ENCODE results near the gene EDIL3.

The EDIL3 gene

GRCh38 chr5:84255315-84255714 lies 129.4 kb downstream of the EDIL3 start:
- no peak for DNase-seq

- no peak for DNase-seq
Measured at GRCh38 chr5:84253946-84254345, 130.7 kb downstream of the EDIL3 start.

GRCh38 chr5:84251503-84251902 lies 133.2 kb downstream of the EDIL3 start:
- DNase-seq: no peak

- DNase-seq: no peak
Measured at GRCh38 chr5:84249918-84250630, 134.6 kb downstream of the EDIL3 start.

- no peak for DNase-seq
Measured at GRCh38 chr5:84248013-84248412, 136.7 kb downstream of the EDIL3 start.

- no peak for DNase-seq
Measured at GRCh38 chr5:84242286-84242685, 142.4 kb downstream of the EDIL3 start.

- DNase-seq: no peak
Measured at GRCh38 chr5:84239494-84239893, 145.2 kb downstream of the EDIL3 start.

GRCh38 chr5:84237126-84237525 lies 147.6 kb downstream of the EDIL3 start:
- no peak for DNase-seq

GRCh38 chr5:84231433-84231832 lies 153.2 kb downstream of the EDIL3 start:
- DNase-seq: no peak

GRCh38 chr5:84229045-84229444 lies 155.6 kb downstream of the EDIL3 start:
- no peak for DNase-seq

- DNase-seq: no peak
Measured at GRCh38 chr5:84228266-84228665, 156.4 kb downstream of the EDIL3 start.

- no peak for DNase-seq
Measured at GRCh38 chr5:84227236-84227635, 157.4 kb downstream of the EDIL3 start.

- DNase-seq: no peak
Measured at GRCh38 chr5:84218546-84218945, 166.1 kb downstream of the EDIL3 start.

GRCh38 chr5:84215521-84215920 lies 169.2 kb downstream of the EDIL3 start:
- DNase-seq: no peak

- DNase-seq: no peak
Measured at GRCh38 chr5:84213861-84214260, 170.8 kb downstream of the EDIL3 start.

GRCh38 chr5:84213212-84213611 lies 171.5 kb downstream of the EDIL3 start:
- no peak for DNase-seq

GRCh38 chr5:84204772-84205171 lies 179.9 kb downstream of the EDIL3 start:
- DNase-seq: no peak

GRCh38 chr5:84202136-84202535 lies 182.5 kb downstream of the EDIL3 start:
- no peak for DNase-seq

GRCh38 chr5:84197538-84197937 lies 187.1 kb downstream of the EDIL3 start:
- DNase-seq: no peak

- no peak for DNase-seq
Measured at GRCh38 chr5:84191281-84191680, 193.4 kb downstream of the EDIL3 start.

GRCh38 chr5:84184857-84185256 lies 199.8 kb downstream of the EDIL3 start:
- no peak for DNase-seq

- no peak for DNase-seq
Measured at GRCh38 chr5:84181093-84181492, 203.6 kb downstream of the EDIL3 start.

GRCh38 chr5:84168841-84169240 lies 215.8 kb downstream of the EDIL3 start:
- no peak for DNase-seq

GRCh38 chr5:84163671-84164070 lies 221.0 kb downstream of the EDIL3 start:
- DNase-seq: no peak

GRCh38 chr5:84162695-84163094 lies 222.0 kb downstream of the EDIL3 start:
- DNase-seq: no peak

Data from stimulated activated CD8-positive, alpha-beta memory T cell treated with anti-CD3 and anti-CD28 coated beads, Interleukin-4, amount 100 ng/mL, for 48 hours (primary cell).